Endothelial cell of umbilical vein (primary cell): Measurements from ENCODE around the gene LRRC61. TPM values are rescaled to one million over a fixed set of nuclear protein-coding genes. Genes with fewer than 3 reads are reported as not detected.

ENCODE experiments used
- BruUV-seq: library from RNA; stranded (reverse); fragments of 400-500 nt; replicated peaks from 2 replicates; lab custom pipeline; 2021; lab: Mats Ljungman, UMichigan
- CTCF ChIA-PET: fragments of 300-600, 350-600 bp; sonication (Branson Sonifier 250); formaldehyde crosslinking; loops from one replicate; lab custom pipeline; 2021; ENCODE audit warnings: antibody characterized with exemption, inconsistent platforms; lab: Charles Lee
- POLR2A ChIA-PET: fragments of 300-600, 350-600 bp; sonication (Branson Sonifier 250); formaldehyde crosslinking; loops from one replicate; lab custom pipeline; 2021; ENCODE audit warnings: antibody characterized with exemption, inconsistent platforms; lab: Charles Lee
- DNase-seq: peaks from one replicate; pipeline ENCODE4 v3.0.0-alpha.2; 2011; ENCODE audit warnings: low read depth, low spot score
- FAIRE-seq: peaks from 2 replicates; lab custom pipeline; 2011; peaks lifted over from hg19 to GRCh38; lab: Jason Lieb, UNC
- H2AFZ ChIP-seq: 2 replicates; pipeline ENCODE4 v1.6.0; 2012; ENCODE audit warnings: low read depth, low read length, control low read depth, inconsistent platforms
- H3K27ac ChIP-seq: 2 replicates; pipeline ENCODE4 v1.5.1; 2011; ENCODE audit warnings: low read depth, mild to moderate bottlenecking, control low read depth, low read length, moderate library complexity; ENCODE audit not compliant: insufficient read depth
- H3K27me3 ChIP-seq, 2 experiments: 2 replicates each; pipeline versions ENCODE4 v1.6.0 to v1.6.1; 2011; ENCODE audit warnings: low read length in 2 of 2, mixed read lengths in 1 of 2; ENCODE audit not compliant: control insufficient read depth in 2 of 2, insufficient read depth in 2 of 2
- H3K36me3 ChIP-seq, 2 experiments: 2 replicates in 1 of 2; 3 replicates in 1 of 2; pipeline ENCODE4 v1.5.1; 2011; ENCODE audit warnings: low read length in 2 of 2, mild to moderate bottlenecking in 1 of 2, moderate library complexity in 1 of 2; ENCODE audit not compliant: control insufficient read depth in 2 of 2, insufficient read depth in 2 of 2; ENCODE audit errors: extremely low read depth in 1 of 2
- H3K4me1 ChIP-seq: 3 replicates; pipeline ENCODE4 v1.5.1; 2011; ENCODE audit warnings: mild to moderate bottlenecking, low read length; ENCODE audit not compliant: control insufficient read depth, insufficient read depth; ENCODE audit errors: extremely low read depth
- H3K4me2 ChIP-seq: 2 replicates; pipeline ENCODE4 v1.6.1; 2011; ENCODE audit warnings: low read length, control low read depth, mixed read lengths; ENCODE audit not compliant: insufficient read depth
- H3K4me3 ChIP-seq, 3 experiments: fragments of 200-600 bp in 1 of 3; sonication (generic), shearing (Covaris generic) in 1 of 3; replicated peaks in 1 of 3; 2 replicates each; pipeline ENCODE4 v1.5.1; 2011 to 2016; ENCODE audit warnings: control low read depth in 3 of 3, low read length in 3 of 3, mild to moderate bottlenecking in 2 of 3, inconsistent platforms in 1 of 3, low read depth in 1 of 3, moderate library complexity in 1 of 3; ENCODE audit not compliant: insufficient read depth in 1 of 3
- H3K79me2 ChIP-seq: 2 replicates; pipeline ENCODE4 v1.6.0; 2012; ENCODE audit warnings: low read length, inconsistent platforms; ENCODE audit not compliant: control insufficient read depth, insufficient read depth
- H3K9ac ChIP-seq: replicated peaks from 2 replicates; pipeline ENCODE3; 2011; ENCODE audit warnings: low read length, control low read depth; ENCODE audit not compliant: insufficient read depth; ENCODE audit errors: extremely low read depth
- H3K9me1 ChIP-seq: replicated peaks from 3 replicates; pipeline ENCODE4 v1.6.0; 2011; ENCODE audit warnings: mild to moderate bottlenecking, low read length; ENCODE audit not compliant: control insufficient read depth, insufficient read depth; ENCODE audit errors: extremely low read depth
- H3K9me3 ChIP-seq: replicated peaks from 2 replicates; pipeline ENCODE4 v1.5.1; 2012; ENCODE audit warnings: low read length, inconsistent platforms; ENCODE audit not compliant: control insufficient read depth, insufficient read depth
- H4K20me1 ChIP-seq: replicated peaks from 2 replicates; pipeline ENCODE3; 2011; ENCODE audit warnings: mild to moderate bottlenecking, low read length; ENCODE audit not compliant: control insufficient read depth, insufficient read depth; ENCODE audit errors: extremely low read depth
- EZH2 ChIP-seq: IDR thresholded peaks from 2 replicates; pipeline ENCODE4 v1.6.1; 2012; ENCODE audit warnings: borderline replicate concordance, low read depth, mild to moderate bottlenecking, moderate library complexity, low read length, inconsistent platforms; ENCODE audit not compliant: severe bottlenecking
- FOS ChIP-seq: IDR thresholded peaks from 2 replicates; pipeline ENCODE4 v1.6.1; 2011; ENCODE audit warnings: mild to moderate bottlenecking, low read length, moderate library complexity, borderline replicate concordance; ENCODE audit not compliant: insufficient read depth
- GATA2 ChIP-seq: IDR thresholded peaks from 2 replicates; pipeline ENCODE4 v1.7.0; 2011; ENCODE audit warnings: low read depth, mild to moderate bottlenecking, moderate library complexity, mixed read lengths, low read length; ENCODE audit not compliant: insufficient read length, insufficient read depth
- JUN ChIP-seq: IDR thresholded peaks from 2 replicates; pipeline ENCODE4 v1.6.1; 2011; ENCODE audit warnings: borderline replicate concordance, low read depth; ENCODE audit not compliant: insufficient read length, insufficient read depth
- MYC ChIP-seq: IDR thresholded peaks from one replicate; pipeline ENCODE4 v1.6.1; 2011; ENCODE audit warnings: mild to moderate bottlenecking, low read depth, low read length
- POLR2AphosphoS5 ChIP-seq: IDR thresholded peaks from 2 replicates; pipeline ENCODE4 v1.6.1; 2012; ENCODE audit warnings: low read depth, mild to moderate bottlenecking, control low read depth, low read length, moderate library complexity; ENCODE audit not compliant: insufficient read depth
- dilution Hi-C: fragments of 300-500 bp; cut with MboI; formaldehyde crosslinking; loops from one replicate; pipeline ENCODE4 v1.15.0; 2019; ENCODE audit warnings: low sequenced_read_pairs; ENCODE audit not compliant: extremely low pct_ligation_motif_present
- intact Hi-C: fragments of 100-400 bp; cut with micrococcal nuclease; formaldehyde crosslinking; loops from one replicate; pipeline ENCODE4 v1.10.0; 2022
- polyA plus RNA-seq, 4 experiments: library from polyadenylated mRNA; depleted of rRNA in 3 of 4; stranded (reverse) in 3 of 4; unstranded in 1 of 4; fragments of >200 nt; gene quantifications; 2 replicates each; pipeline versions ENCODE4 v1.2.1 to v1.2.3, GENCODE V29; 2011 to 2012; ENCODE audit warnings: missing spikeins in 1 of 4
- total RNA-seq: library from RNA; stranded (reverse); gene quantifications from 2 replicates; pipeline ENCODE4 v1.2.3, GENCODE V29; 2021
- TF ChIP-seq, protein P1 (sequence below), 2 donors: IDR thresholded peaks; 1 replicate in 1 of 2; 2 replicates in 1 of 2; pipeline ENCODE4 v1.5.1; 2011; ENCODE audit warnings: low read length in 2 of 2, mild to moderate bottlenecking in 2 of 2, moderate library complexity in 2 of 2, control low read depth in 1 of 2, inconsistent platforms in 1 of 2, low read depth in 1 of 2; ENCODE audit not compliant: insufficient read depth in 1 of 2; ENCODE audit errors: extremely low read depth in 1 of 2

The LRRC61 gene
- total and polyA plus RNA-seq, 2 donors (not counting 3 experiments of a cell fraction or from before 2014, with no cell fraction given): 0.72 TPM; not detected in 1

DNA sequence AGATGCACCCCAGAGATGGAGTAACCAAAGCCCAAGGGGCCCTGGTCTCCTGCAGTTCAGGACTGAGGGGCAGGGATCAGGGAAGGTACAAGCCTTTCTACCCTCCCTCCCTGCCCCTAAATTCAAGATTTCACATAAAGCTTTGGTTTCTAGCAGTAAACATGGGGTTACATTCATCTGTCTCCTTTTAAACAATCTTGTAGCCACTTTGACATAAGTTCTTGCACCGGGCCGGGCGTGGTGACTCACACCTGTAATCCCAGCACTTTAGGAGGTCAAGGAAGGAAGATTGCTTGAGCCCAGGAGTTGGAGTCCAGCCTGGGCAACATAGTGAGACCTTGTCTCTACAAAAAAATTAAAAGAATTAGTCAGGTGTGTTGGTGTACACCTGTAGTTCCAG lies 4.2 kb downstream of the LRRC61 start:
- Histone ChIP-seq H3K36me3 (no peaks in the 10 kb centered on the region), H3K9ac (no peak overlapping the region), H3K9me1 (no peaks in the 10 kb centered on the region), H3K4me1 (peaks cover 3% of the 10 kb centered on the region), H3K4me2 (no peak overlapping the region), H3K79me2 (no peaks in the 10 kb centered on the region), H4K20me1 (no peaks in the 10 kb centered on the region), H3K27ac (no peak overlapping the region), H3K9me3 (no peaks in the 10 kb centered on the region), H3K27me3 (no peaks in the 10 kb centered on the region), H2AFZ (no peak overlapping the region), H3K4me3 (no peak overlapping the region)
- ChIA-PET POLR2A (no interaction called here), CTCF (no interaction called here)
- FAIRE-seq (no peak), DNase-seq (no peak)
- dilution Hi-C loops: no loop called here
- intact Hi-C loops: no loop called here
- TF ChIP-seq FOS (no peak), POLR2AphosphoS5 (no peak), MYC (no peak), JUN (no peak), GATA2 (no peak), EZH2 (no peak)
- TF ChIP-seq, protein P1, sequence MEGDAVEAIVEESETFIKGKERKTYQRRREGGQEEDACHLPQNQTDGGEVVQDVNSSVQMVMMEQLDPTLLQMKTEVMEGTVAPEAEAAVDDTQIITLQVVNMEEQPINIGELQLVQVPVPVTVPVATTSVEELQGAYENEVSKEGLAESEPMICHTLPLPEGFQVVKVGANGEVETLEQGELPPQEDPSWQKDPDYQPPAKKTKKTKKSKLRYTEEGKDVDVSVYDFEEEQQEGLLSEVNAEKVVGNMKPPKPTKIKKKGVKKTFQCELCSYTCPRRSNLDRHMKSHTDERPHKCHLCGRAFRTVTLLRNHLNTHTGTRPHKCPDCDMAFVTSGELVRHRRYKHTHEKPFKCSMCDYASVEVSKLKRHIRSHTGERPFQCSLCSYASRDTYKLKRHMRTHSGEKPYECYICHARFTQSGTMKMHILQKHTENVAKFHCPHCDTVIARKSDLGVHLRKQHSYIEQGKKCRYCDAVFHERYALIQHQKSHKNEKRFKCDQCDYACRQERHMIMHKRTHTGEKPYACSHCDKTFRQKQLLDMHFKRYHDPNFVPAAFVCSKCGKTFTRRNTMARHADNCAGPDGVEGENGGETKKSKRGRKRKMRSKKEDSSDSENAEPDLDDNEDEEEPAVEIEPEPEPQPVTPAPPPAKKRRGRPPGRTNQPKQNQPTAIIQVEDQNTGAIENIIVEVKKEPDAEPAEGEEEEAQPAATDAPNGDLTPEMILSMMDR (IDR thresholded peaks at IDR 0.05; ENCODE audit: extremely low read depth in 1 of 2, insufficient read depth in 1 of 2, low read depth in 1 of 2, low read length in 2 of 2): no peak
- BruUV-seq: no TSS peak
